Stimulated activated CD4-positive, alpha-beta T cell treated with anti-CD3 and anti-CD28 coated beads, Interleukin-1b, Interleukin-23, amount 100 ng/mL, for 24 hours (primary cell): Measurements from ENCODE around the gene AP3S2.
"Not testable (repeated sequence)": the region's sequence is repeated elsewhere in the genome, so short reads cannot be mapped to it uniquely, and the experiment has no call there.

ENCODE experiments used
- DNase-seq, 4 experiments: peaks; one replicate each; pipeline ENCODE4 v3.0.0-alpha.2; 2020; ENCODE audit warnings: low read depth in 4 of 4, low spot score in 1 of 4

Gene AP3S2

DNA sequence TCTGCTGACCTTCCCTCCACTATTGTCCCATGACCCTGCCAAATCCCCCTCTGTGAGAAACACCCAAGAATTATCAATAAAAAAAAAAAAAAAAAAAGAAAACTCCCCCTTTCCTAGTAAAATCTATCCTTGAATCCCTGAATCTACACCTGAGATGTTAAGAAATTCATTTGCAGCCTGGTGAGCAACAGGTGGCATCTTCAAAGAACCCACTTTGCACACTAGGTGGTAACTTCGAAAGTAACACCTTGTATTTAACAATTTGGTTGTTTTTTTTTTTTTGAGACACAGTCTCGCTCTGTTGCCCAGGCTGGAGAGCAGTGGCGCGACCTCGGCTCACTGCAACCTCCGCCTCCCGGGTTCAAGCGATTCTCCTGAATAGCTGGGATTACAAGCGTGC, 24.3 kb downstream of the AP3S2 start:
- not testable (repeated sequence) for DNase-seq

DNA sequence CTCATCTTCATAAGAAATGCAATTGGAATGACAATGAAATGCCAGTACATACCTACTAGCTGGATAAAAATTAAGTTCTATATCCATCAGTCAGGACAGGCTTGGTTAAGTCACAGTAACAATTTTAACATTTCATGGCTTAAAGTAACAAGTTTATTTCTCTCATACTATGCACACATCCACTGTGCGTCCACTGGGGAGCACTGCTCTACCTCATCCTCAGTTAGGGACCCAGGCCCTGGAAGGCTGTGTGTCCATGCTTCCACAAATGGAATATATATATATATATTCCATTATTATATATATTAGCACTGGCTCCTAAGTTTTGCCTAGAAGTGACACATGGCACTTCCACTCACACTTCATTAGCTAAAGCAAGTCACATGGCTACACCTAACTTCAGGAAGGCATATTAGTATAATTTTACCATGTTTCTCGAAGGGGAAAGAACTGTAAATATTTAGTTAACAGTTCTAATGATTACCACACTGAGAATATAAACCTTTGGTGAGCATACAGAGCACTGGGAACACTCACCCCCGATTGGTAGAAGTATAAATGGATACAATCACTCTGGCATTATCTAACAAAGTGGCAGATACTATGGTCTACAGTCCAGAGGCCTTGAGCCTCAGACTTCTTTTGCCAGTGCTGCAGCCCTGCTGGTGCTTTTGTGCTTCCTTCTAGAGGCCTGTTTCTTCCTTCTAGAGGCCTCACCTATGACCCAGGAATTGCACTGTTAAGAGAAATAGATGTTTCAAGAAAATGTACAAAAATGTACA, 28.6 kb downstream of the AP3S2 start:
- DNase-seq = no peak

DNA sequence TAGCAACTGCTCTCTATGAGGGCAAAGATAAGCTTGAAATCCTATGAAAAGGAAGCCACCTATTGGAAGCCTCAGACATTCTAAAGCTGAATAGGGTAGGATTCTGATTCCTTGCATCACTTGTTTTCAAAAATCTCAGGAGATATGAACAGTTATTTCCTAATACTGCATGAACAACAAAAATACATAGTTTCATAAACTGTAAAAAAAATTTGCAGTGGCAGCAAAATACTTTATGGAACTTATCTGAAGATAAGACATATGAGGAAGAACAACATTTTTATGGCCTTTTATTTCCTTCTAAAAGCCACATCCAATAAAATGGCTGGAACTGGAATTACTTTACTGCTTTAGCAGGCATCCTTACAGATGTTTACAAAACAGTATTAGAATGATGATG, 29.9 kb downstream of the AP3S2 start:
- DNase-seq = no peak

DNA sequence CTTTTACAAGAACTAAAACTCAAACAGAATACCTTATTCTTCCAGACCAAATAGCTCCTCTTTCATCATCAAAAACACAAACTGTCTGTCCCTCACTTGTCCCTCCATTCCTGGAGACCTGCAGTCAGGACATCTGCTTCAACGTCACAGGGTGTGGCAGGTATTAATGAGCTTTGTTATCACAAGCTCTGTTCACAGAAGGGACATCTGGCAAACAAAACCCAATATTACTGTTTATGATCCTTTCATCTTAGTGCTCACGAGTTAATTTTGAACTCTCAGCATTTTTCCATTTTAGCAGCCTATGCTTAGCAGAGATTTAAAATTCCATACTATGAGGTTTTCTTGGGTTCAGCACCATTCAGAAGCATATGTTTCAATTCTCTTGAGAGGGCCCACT, 32.9 kb downstream of the AP3S2 start:
- no peak for DNase-seq

DNA sequence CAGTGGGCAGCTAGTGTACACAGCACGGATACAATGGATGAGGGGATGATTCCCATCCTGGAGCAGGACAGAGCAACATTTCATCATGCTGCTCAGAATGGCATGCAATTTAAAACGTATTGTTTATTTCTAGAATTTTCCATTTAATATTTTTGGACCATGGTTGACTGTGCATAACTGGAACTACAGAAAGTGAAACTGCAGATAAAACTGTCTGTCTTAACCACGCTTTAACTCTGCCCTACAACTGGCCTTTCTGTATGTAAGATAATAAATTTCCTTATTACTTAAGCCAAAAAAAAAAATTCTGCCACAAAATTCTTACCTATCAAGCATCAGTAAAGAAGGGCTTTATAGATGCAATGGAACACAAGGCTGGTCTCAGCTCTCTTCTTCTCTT, 33.4 kb downstream of the AP3S2 start:
- no peak for DNase-seq

DNA sequence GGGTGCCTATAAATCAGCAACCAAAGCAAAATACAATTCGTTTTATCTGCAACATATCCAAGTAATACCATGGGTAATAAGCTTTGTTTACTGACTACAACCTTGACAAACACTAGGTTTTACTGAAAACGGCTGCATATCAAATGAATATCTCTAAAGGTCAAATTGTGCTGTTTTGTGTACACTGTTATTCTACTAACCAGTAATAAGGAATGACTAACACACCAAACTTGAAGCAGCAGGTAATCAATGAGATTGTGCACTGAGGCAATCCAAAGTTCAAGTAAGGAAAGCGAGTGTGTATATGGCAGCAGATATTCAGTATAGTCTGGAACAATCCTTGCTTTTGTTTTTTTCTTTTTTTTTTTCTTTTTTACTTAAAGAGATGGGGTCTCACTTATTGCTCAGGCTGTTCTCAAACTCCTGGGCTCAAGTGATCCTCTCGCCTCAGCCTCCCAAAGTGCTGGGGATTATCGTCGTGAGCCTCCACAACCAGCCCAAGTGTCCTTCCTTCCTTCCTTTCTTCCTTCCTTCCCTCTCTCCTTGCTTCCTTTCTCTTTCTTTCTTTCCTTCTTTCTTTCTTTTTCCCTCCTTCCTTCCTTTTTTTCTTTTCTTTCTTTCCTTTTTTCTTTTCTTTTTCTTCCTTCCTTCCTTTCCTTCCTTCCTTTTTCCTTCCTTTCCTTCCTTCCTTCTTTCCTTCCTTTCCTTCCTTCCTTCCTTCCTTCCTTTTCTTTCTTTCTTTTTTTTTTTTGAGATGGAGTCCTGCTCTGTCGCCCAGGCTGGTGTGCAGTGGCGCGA, 34.9 kb downstream of the AP3S2 start:
- no peak for DNase-seq

DNA sequence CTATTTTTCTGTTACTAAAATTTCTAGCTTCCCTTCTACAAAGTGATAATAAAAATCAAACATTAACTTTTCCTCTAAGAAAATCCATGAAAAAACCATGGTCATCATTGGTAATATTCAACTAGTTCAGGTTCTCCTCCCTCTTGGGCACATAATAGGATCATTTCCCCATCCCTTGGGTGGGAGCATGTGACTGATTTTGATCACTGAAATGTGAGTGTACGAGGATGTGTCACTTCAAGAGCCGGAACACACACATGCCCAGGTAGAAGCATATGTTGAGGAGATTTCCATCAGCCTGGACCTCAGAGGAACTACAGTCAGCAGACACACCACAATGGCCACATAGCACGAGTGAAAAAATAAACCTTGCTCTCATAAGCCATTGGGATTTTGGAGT, 36.1 kb downstream of the AP3S2 start:
- no peak for DNase-seq

DNA sequence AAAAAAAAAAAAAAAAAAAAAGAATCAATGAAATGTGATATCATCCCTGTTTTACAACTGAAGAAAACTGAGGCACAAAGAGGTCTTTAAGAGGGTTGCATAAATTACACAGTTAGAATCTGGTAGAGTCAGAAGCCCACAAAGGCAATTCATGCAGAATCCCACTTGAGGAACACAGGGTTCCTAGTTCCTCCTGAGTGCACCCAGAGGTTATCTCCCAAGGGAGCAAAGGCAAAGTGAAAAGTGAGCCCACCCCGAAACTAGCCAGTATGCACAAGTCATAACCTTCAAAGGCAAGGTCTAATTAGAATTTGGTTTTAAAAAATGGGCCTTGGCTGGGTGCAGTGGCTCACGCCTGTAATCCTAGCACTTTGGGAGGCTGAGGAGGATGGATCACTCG, 37.8 kb downstream of the AP3S2 start:
- DNase-seq = no peak

DNA sequence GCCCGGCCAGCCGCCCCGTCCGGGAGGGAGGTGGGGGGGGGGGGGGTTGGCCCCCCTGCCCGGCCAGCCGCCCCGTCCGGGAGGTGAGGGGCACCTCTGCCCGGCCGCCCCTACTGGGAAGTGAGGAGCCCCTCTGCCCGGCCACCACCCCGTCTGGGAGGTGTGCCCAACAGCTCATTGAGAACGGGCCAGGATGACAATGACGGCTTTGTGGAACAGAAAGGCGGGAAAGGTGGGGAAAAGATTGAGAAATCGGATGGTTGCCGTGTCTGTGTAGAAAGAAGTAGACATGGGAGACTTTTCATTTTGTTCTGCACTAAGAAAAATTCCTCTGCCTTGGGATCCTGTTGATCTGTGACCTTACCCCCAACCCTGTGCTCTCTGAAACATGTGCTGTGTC, 38.9 kb downstream of the AP3S2 start:
- DNase-seq = not testable (repeated sequence)

DNA sequence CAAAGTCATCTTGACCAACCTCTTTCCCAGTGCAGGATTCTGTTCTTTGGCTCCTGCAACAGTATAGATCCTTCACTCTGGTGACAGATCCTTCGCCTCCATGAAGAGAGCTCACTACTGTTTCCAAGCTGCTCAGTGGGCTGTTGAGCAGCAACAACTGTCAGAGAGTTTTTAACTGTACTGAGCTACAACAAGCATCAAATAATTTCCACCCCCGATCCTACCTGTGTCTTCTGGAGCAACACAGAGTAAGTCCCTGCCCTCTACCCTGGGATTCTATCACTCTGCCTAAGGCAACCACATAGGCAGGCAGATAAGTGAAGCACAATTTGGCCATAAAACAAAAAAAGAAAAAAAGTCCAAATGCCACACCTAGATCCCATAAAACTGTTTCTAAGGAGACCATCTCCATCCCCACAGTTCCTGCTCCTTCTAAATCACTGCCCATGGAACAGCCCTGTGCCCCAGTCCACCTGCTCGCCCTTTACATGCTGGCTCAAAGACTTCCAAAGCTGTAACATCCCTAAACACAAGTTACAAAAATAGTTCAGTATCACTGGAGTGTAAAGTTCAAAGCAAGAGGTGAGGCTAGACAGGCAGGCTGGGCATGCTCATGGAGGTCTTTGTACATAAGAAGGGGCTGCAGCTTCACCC, 41.3 kb downstream of the AP3S2 start:
- DNase-seq = no peak

DNA sequence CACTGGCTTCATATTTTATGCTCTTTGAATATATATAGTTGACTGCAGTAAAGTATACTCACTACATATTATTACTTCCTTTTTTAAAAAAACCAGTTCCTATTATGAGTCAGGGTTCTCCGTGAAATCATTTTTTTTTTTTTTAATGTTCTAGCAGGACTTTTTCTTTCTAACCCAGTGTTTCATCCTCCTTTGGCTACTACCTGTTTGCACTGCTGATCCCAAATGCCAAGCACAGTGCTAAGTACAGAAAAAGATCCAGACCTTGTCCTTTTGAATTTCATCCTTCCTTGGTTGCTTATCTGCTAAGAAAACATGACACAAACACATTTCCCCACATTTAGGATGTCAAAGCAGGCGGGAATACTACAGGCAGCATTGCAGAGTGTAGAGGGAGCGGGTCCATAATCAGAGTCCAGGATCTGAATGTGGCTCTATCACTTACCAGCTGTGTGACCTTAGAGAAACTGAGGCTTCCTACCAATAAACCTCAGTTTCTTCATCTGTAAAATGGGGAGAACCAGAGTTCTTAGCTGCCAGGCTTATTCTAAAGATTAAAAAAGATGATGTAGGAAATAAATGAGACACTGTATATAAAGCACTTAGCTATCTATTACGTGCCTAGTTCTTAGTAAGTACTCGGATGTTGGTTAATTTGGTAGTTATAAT, 42.0 kb downstream of the AP3S2 start:
- DNase-seq = no peak

DNA sequence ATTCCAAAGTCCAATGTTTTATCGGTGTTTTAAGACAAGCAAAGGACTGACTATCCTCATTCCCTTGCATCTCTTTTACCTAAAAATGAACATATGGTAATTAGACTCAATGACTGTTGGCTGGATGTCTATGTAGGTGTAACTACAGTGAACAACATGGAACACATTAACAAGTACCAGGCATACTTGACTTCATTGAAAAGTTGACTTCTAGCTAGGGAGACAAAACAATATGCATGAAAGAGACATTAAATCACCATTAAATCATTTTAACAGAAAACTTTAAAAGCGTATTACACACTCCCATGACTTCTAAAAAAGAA, 44.9 kb downstream of the AP3S2 start:
- no peak for DNase-seq

DNA sequence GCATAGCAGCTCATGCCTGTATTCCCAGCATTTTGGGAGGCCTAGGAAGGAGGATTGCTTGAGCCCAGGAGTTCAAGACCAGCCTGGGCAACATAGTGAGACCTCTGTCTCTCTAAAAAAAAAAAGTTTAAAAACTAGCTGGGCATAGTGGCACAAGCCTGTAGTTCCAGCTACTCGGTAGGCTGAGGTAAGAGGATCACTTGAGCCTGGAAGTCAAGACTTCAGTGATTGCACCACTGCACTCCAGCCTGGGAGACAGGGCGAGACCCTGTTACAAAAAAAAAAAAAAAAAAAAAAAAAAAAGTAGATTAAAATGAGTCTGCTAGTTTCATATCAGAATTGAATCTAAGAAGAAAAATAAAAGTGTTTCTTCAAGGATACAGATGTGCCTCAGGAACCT, 46.7 kb downstream of the AP3S2 start:
- DNase-seq = no peak

DNA sequence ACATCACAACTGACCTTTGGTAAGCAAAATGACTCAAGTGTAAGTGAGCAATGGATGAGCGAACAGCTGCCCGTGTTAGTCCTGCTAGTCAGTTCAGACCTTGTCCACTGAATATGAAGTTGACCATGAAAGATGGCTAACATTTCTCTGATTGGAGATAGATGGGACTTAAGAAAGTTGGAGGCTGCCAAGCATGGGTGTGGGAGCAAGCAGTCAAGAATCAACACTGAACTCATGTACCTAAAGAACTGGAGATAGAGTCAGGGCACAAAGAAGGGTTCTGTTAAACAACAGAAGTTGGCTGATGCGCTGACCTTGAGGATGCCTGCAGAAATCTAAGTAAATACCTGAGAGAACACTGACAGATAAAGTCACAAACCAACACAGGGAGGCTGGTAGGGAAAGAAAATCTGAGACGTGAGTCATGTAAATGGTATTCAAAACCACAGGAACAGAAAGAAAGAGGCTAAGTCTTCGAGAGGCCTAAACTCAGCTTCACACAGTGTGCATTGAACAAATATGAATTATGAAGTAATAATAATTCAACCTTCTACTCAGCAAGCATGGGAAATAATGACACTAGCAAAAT, 48.4 kb downstream of the AP3S2 start:
- no peak for DNase-seq

DNA sequence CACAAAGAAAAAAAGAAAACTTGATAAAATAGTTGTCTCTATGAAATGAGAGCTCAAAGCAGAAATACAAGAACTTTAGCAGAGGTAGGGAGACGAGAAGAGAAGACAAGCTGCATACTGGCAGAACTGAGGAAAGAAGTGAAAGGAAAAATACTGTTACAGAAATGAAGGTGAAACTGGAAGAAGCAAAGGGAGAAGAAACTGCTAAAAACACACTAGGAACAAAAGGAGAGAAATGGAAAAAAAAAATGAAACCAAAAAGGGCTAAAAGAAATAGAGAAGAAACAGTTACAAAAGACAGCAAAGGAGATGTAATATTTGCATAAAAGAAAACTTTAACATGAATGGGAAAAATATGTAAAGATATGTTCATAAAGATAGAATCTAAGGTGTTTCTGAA, 51.8 kb downstream of the AP3S2 start:
- DNase-seq = no peak

DNA sequence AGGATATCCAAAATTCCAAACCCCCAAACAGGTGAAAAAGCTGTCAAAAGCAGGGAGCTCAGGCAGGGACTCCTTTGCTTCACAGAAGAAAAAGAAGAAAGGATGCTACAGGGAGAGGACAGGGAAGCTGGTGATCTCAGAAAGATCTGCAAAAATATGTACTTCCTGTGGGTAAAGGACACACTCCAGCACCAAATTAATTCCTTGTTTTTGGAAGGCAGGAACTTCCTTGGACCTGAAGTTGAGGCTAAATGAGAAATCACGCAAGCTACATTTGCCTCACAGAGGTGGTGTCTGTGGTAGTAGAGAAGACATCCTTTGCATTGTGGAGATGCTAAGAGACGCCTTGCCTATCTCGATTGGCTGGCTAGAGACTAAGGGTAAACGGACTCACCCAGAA, 52.5 kb downstream of the AP3S2 start:
- DNase-seq = no peak

DNA sequence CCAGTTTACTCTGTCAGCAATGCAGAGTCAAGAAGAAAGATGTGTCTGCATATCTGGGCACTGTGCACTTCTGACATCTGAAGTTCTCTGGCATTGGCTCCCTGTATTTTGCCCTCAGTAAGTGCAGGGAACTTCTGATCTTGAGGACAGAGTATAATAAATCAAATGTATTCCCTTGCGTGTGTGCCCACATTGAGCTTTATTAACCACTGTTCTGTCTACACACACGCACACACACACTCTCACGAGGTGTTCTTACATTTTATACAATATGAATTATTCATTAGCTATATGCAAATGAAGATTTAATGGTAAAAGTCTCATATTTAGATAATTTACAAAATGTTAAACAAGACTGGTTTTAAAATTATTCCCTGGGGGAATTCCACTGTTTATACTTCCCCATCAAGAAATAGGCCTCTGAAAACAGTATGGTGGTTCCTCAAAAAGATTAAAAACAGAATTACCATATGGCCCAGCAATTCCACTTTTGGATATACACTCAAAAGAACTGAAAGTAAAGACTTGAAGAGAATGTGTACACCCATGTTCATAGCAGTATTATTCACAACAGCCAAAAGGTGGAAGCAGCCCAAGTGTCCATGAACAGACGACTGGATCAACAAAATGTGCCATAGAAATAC, 54.5 kb downstream of the AP3S2 start:
- DNase-seq = no peak

DNA sequence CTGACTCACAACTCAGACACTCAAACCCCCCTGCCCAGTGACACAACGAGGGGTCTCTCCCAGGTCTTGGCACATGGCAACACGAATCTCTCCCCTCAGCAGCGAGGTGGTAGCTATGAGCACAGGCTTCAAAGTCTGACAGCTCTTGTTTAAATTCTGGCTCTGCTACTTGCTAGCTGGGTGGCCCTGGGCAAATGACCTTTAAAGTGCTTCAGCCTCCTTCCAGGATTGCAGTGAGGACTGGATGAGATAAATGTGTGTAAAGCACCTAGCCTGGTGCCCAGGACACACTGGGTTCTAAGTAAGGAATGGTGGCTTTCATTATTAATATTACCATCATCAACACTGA, 56.0 kb downstream of the AP3S2 start:
- no peak for DNase-seq

DNA sequence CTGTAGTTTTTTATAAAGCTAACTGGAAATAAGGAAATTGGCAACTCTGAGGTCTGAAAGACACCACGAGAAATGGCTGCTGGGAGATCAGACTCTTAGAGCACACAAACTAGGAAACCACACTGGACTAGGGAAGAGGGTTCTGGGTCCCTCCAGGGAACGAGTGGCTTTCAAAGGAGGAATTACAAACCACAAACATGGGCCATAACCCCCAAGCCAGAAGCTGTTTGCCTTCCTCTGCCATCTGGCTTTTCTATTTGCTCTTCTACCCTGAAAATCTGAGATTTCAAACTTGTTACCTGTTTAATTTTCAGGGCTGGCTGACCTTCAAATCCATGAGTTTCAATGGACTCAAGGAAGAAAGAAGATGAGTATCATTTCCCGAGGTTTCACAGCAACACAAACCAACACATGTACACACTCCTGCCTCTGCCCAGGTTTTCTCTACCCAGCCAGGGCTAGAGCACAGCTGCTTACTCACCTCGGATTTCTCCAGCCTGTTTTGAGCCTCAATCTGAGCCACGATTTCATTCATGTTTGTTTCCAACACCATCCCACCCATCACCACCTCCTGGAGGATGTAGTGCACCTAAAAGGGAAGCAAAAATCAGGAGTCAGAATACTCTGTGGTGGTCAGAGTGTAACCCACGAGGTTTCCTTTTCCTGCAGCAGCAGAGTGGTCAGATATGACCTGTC, 56.5 kb downstream of the AP3S2 start:
- DNase-seq = no peak
